Ascending aorta (tissue), 2 donors: ENCODE data around the gene IQSEC3. TPM values are rescaled to one million over a fixed set of nuclear protein-coding genes. Genes with fewer than 3 reads are reported as not detected.

ENCODE experiments used
- DNase-seq, 2 donors: peaks; one replicate each; pipeline ENCODE4 v3.0.0-alpha.2; 2019; ENCODE audit warnings: low spot score in 2 of 2
- H3K27ac ChIP-seq, 2 donors: fragments of 200-600 bp; sonication (generic); one replicate each; pipeline ENCODE4 v1.5.1; 2016 to 2017; ENCODE audit warnings: mild to moderate bottlenecking in 1 of 2
- H3K27me3 ChIP-seq: fragments of 200-600 bp; sonication (generic); one replicate; pipeline ENCODE4 v1.5.1; 2017
- H3K36me3 ChIP-seq, 2 donors: fragments of 200-600 bp; sonication (generic); one replicate each; pipeline ENCODE4 v1.5.1; 2016
- H3K4me1 ChIP-seq, 2 donors: fragments of 200-600 bp; sonication (generic); one replicate each; pipeline ENCODE4 v1.5.1; 2016 to 2017; ENCODE audit warnings: mild to moderate bottlenecking in 1 of 2
- H3K4me3 ChIP-seq, 2 donors: fragments of 200-600 bp; sonication (generic); one replicate each; pipeline ENCODE4 v1.5.1; 2016 to 2017; ENCODE audit warnings: mild to moderate bottlenecking in 1 of 2
- H3K9me3 ChIP-seq, 2 donors: fragments of 200-600 bp; sonication (generic); one replicate each; pipeline ENCODE4 v1.5.1; 2016
- CTCF ChIP-seq, 3 experiments: fragments of 200-600 bp in 2 of 3; fragments of 450-650 bp in 1 of 3; sonication (generic) in 2 of 3; IDR thresholded peaks; one replicate each; pipeline ENCODE4 v1.5.1; 2016 to 2019; ENCODE audit warnings: antibody characterized with exemption in 3 of 3, mild to moderate bottlenecking in 1 of 3, moderate library complexity in 1 of 3
- intact Hi-C: fragments of 100-400 bp; cut with DNase I; formaldehyde crosslinking; loops from one replicate; pipeline ENCODE4 v1.15.1; 2023
- total RNA-seq: library from RNA; depleted of rRNA; stranded (reverse); fragments of >200 nt; gene quantifications from one replicate; pipeline ENCODE4 v1.1.0, GENCODE V29; 2016

Gene IQSEC3
- total RNA-seq, 1 donor from 2014 or later = 0.53 TPM

DNA sequence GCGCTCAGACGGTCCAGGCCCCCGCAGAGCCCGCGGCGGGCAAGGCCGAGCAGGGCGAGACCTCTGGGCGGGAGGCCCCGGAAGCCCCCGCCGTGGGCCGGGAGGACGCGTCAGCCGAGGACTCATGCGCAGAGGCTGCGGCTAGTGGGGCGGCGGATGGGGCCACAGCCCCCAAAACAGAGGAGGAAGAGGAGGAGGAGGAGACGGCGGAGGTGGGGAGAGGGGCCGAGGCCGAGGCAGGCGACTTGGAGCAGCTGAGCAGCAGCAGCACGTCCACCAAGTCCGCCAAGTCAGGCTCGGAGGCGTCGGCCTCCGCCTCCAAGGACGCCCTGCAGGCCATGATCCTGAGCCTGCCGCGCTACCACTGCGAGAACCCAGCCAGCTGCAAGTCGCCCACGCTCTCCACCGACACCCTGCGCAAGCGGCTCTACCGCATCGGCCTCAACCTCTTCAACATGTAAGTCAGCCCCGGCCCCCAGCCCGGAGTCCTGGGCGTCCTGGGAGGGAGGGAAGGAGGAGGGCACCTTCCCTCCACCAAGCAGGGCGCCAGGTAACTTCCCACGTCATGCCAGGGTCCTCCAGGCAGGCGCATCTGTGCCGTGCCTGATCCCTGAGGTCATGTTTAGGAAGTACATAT lies 72.4 kb downstream of the IQSEC3 start:
- intact Hi-C loops = no loop called here
- TF ChIP-seq CTCF (IDR thresholded peaks at IDR 0.05) = no peak
- DNase-seq = no peak
- Histone ChIP-seq H3K36me3 (no peaks in the 10 kb centered on the region), H3K27ac (no peak overlapping the region), H3K4me3 (peak overlapping the region in 1 of 2 donors; percentile 59), H3K27me3 (no peaks in the 10 kb centered on the region), H3K4me1 (no peaks in the 10 kb centered on the region), H3K9me3 (no peaks in the 10 kb centered on the region)

DNA sequence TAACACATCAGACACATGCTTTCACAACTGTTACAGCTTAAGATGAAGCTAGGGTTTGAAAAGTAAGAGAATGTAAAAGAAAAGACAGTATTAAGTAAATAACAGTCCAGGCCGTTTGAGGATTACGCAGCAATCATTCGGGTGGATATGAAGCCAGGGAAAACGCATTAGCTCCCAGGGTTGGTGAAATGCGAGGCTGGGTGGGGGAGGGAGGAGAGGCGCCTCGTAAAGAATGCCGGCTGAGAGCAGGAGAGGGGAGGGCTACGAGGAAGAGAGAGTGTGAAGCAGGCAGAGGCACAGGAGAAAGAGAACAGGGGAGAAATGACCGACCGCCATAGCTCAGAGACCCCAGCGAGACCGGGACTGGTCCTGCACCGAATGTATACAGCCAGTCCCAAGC lies 73.0 kb downstream of the IQSEC3 start:
- DNase-seq = no peak
- Histone ChIP-seq H3K9me3 (no peaks in the 10 kb centered on the region), H3K27me3 (no peaks in the 10 kb centered on the region), H3K4me1 (no peaks in the 10 kb centered on the region), H3K36me3 (no peaks in the 10 kb centered on the region), H3K27ac (no peak overlapping the region), H3K4me3 (peak overlapping the region in 1 of 2 donors; percentile 59)
- no peak for TF ChIP-seq CTCF (IDR thresholded peaks at IDR 0.05)
- intact Hi-C loops = no loop called here

DNA sequence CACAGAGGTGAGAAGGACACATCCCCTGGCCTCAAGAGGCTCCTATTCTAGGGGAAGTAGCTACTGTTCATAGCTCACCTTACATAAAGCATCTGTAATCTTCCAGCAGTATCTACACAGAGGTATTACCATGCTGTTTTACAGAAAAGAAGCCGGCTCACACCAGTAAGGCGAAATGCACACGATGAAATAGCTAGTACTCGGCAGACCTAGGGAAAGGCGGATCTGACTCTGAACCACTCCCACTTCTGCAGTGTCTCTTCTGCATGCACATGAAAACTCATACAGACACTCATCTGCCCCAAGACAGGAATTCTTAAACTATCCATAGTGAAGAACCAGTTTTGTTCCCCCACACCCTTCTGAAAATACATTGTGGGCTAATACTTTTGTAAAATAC lies 73.6 kb downstream of the IQSEC3 start:
- H3K36me3 ChIP-seq = no peaks in the 10 kb centered on the region
- no peaks in the 10 kb centered on the region for H3K4me1 ChIP-seq
- no peak for TF ChIP-seq CTCF (IDR thresholded peaks at IDR 0.05)
- intact Hi-C loops = no loop called here
- peak overlapping the region in 1 of 2 donors; percentile 59 for H3K4me3 ChIP-seq
- no peaks in the 10 kb centered on the region for H3K9me3 ChIP-seq
- no peaks in the 10 kb centered on the region for H3K27me3 ChIP-seq
- no peak overlapping the region for H3K27ac ChIP-seq
- no peak for DNase-seq

GRCh38 chr12:143964-144649 lies 77.5 kb downstream of the IQSEC3 start:
- TF ChIP-seq CTCF (IDR thresholded peaks at IDR 0.05) = no peak
- Histone ChIP-seq H3K4me1 (no peaks in the 10 kb centered on the region), H3K9me3 (no peaks in the 10 kb centered on the region), H3K36me3 (no peaks in the 10 kb centered on the region), H3K27ac (no peak overlapping the region), H3K27me3 (no peaks in the 10 kb centered on the region), H3K4me3 (no peak overlapping the region)
- DNase-seq = no peak
- intact Hi-C loops = no loop called here

- no peaks in the 10 kb centered on the region for H3K4me1 ChIP-seq
- H3K9me3 ChIP-seq = no peaks in the 10 kb centered on the region
- intact Hi-C loops = no loop called here
- TF ChIP-seq CTCF (IDR thresholded peaks at IDR 0.05) = no peak
- no peak overlapping the region for H3K27ac ChIP-seq
- H3K27me3 ChIP-seq = no peaks in the 10 kb centered on the region
- no peaks in the 10 kb centered on the region for H3K36me3 ChIP-seq
- no peak overlapping the region for H3K4me3 ChIP-seq
- DNase-seq = no peak
These were observed 78.2 kb downstream of the IQSEC3 start for GRCh38 chr12:144650-145284.
